Duodenal mucosa (tissue), 2 donors: ENCODE results near the gene SRSF3.
A peak's percentile ranks its signal among the peaks of the same experiment; 100 is the strongest.
"Not testable (repeated sequence)": the region's sequence is repeated elsewhere in the genome, so short reads cannot be mapped to it uniquely, and the experiment has no call there.

Experiments used
- H3K27ac ChIP-seq: one replicate; pipeline ENCODE4 v1.7.0; 2013; ENCODE audit warnings: low read depth, low read length
- H3K27me3 ChIP-seq, 2 donors: one replicate each; pipeline ENCODE4 v1.7.0; 2013; ENCODE audit warnings: low read length in 2 of 2, control low read depth in 1 of 2; ENCODE audit not compliant: insufficient read depth in 2 of 2, control insufficient read depth in 1 of 2
- H3K36me3 ChIP-seq, 2 donors: one replicate each; pipeline ENCODE4 v1.7.0; 2013; ENCODE audit warnings: low read length in 2 of 2, control low read depth in 1 of 2; ENCODE audit not compliant: insufficient read depth in 2 of 2, control insufficient read depth in 1 of 2
- H3K4me1 ChIP-seq, 2 donors: one replicate each; pipeline ENCODE4 v1.7.0; 2013; ENCODE audit warnings: low read length in 2 of 2, control low read depth in 1 of 2; ENCODE audit not compliant: insufficient read depth in 2 of 2, control insufficient read depth in 1 of 2
- H3K4me3 ChIP-seq, 2 donors: one replicate each; pipeline ENCODE4 v1.7.0; 2013; ENCODE audit warnings: low read length in 2 of 2, low read depth in 1 of 2
- H3K9ac ChIP-seq, 2 donors: one replicate each; pipeline ENCODE4 v1.7.0; 2013; ENCODE audit warnings: low read length in 2 of 2, low read depth in 1 of 2
- H3K9me3 ChIP-seq, 2 donors: one replicate each; pipeline ENCODE4 v1.7.0; 2013; ENCODE audit warnings: low read length in 2 of 2, control low read depth in 1 of 2; ENCODE audit not compliant: control insufficient read depth in 1 of 2

The SRSF3 gene

DNA sequence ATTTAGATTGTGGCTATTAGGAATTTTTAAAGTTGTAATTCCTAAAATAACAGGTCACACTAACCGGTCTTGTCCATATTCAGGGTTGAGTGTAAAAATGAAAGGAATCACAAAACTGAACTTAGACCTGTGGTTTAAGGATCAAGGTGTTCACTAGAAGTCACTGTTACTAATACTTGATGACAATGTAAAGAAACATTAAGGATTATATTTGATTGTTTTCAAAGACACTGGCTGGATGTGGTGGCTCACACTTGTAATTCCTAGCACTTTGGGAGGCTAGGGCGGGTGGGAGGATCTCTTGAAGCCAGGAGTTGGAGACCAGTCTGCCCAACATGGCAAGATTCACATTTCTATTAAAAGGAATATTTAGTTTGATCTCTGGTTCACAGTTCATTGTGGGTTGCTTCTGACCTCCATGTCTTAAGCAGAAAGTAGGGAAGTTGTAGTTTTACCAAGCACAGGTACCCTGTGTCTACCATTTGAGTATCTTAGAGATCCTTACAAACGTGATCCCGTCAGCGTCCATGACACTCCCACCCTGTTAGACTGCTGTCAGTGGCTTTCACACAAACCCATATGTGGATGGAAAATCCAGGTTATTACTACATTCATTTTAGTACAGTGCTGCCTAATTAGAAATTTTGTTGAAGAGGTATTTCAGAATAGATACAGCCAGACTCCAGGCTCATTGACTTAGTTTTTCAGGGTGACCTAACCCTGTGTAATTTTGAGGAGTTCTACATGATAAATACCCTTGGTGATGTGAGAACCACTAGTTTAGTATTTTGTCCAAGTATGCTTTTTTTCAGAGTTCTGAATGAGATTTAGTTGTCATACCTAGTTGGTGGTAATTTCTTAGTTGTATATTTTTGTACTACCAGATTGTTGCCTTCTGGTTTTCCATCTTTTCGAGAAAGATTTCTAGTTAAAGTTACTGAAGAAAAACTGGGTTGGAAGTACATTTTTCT lies 10.2 kb downstream of the SRSF3 start:
- H3K36me3 ChIP-seq, result peaks cover 60 to 85% of the 10 kb centered on the region in 2 donors

DNA sequence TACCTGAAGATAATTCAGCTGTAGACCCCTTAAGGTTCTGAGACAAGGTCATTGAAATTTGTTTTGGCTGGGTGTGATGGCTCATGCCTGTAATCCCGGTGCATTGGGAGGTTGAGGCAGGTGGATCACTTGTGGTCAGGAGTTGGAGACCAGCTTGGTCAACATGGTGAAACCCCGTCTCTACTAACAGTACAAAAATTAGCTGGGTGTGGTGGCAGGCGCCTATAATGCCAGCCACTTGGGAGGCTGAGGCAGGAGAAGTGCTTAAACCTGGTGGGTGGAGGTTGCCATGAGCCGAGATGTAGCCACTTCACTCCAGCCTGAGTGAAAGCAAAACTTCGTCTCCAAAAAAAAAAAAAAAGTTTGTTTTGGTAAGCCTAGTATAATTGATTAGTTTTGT lies 11.0 kb downstream of the SRSF3 start:
- H3K4me1 ChIP-seq, result peaks cover 78 to 88% of the 10 kb centered on the region in 2 donors
- H3K36me3 ChIP-seq, result peaks cover 55 to 78% of the 10 kb centered on the region in 2 donors
- H3K4me3 ChIP-seq, result no peak overlapping the region
- H3K9ac ChIP-seq, result no peak overlapping the region
- H3K27ac ChIP-seq, result no peak overlapping the region
- no peaks in the 10 kb centered on the region for H3K27me3 ChIP-seq
- no peaks in the 10 kb centered on the region for H3K9me3 ChIP-seq

More for the DNA sequence above, 10.2 kb downstream of the SRSF3 start:
- H3K4me1 ChIP-seq, result peaks cover 80 to 89% of the 10 kb centered on the region in 2 donors
- no peaks in the 10 kb centered on the region for H3K9me3 ChIP-seq
- H3K27me3 ChIP-seq, result no peaks in the 10 kb centered on the region
- no peak overlapping the region for H3K9ac ChIP-seq
- H3K4me3 ChIP-seq, result no peak overlapping the region
- no peak overlapping the region for H3K27ac ChIP-seq

DNA sequence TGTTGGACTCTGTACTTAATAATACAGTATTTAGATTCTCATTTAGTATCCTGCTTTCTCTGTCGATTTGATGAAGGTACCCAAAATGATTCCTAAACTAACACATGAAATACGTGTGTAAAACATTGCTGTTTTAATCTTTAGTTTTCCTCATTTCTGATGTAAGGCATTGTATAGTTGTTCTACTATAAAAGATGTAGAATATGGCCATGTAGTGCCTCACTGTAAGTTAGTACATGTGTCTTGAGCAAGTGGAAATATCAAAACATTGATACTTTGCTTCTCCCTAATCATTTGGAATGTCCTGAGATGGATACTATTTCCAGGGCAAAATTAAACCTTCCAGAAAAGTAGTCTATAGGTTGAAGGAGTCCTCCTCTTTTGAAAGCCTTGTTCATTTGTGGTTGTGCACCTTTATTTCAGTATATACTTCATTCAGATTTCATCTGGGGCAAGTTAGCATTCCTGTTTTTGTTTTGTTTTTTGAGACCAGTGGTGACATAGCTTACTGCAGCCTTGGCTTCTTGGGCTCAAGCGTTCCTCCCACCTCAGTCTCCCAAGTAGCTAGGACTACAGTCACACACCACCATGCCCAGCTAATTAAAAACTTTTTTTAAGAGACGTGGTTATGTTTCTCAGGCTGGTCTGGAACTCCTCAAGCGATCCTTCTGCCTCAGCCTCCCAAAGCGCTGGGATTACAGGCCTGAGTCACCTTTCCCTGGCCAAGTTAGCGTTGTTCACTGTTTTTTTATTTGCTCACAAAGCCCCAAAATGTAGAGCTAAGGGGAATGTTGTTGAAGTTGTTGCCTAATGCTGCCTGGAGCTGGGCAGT lies 11.6 kb downstream of the SRSF3 start:
- H3K9ac ChIP-seq, result no peak overlapping the region
- H3K4me3 ChIP-seq, result no peak overlapping the region
- peaks cover 50 to 72% of the 10 kb centered on the region in 2 donors for H3K36me3 ChIP-seq
- H3K27me3 ChIP-seq, result no peaks in the 10 kb centered on the region
- peaks cover 77 to 86% of the 10 kb centered on the region in 2 donors for H3K4me1 ChIP-seq
- no peak overlapping the region for H3K27ac ChIP-seq
- H3K9me3 ChIP-seq, result no peaks in the 10 kb centered on the region

DNA sequence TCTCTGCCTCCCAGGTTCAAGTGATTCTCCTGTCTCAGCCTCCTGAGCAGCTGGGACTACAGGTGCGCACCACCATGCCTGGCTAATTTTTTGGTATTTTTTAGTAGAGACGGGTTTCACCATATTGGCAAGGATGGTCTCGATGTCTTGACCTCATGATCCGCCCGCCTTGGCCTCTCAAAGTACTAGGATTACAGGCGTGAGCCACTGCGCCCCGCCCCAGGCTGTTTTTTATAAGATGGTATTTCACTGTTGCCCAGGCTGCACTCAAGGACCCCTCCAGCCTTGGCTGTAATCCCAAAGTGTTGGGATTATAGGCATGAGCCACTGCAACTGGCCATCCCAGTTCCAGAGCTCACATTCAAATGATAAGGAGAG lies 13.1 kb downstream of the SRSF3 start:
- peak overlapping the region in 1 of 2 donors; percentile 16 for H3K9ac ChIP-seq
- not testable (repeated sequence) for H3K9me3 ChIP-seq, H3K27me3 ChIP-seq, H3K4me3 ChIP-seq, H3K27ac ChIP-seq
- peaks cover 65 to 73% of the 10 kb centered on the region in 2 donors for H3K4me1 ChIP-seq
- peaks cover 44 to 72% of the 10 kb centered on the region in 2 donors for H3K36me3 ChIP-seq

DNA sequence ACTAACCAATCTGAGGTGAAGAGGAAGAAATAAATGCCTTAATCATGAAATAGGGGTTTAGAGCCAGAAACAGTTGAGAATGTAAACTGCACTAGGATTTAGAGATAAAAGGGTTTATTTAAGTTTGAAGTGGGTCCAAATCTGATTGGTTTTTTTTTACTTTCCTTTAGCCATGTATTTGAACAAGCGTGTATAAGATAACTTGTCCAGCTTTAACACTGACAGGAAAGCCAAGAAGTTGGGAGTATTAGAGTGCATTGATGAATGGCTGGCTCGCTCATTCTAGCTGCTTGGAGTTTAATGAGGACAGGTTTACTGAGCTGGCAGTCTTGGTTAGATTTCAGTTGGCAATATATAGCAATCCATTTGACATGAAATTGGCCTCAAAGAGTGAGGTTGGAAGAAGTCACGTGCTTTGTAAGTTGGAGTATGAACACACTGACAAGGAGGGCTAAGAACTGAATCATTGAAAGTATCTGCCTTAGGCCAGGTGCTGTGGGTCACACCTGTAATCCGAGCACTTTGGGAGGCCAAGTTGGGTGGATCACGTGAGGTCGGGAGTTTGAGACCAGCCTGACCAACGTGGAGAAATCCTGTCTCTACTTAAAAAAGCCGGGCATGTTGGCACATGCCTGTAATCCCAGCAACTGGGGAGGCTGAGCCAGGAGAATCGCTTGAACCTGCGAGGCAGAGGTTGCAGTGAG lies 13.7 kb downstream of the SRSF3 start:
- peak overlapping the region in 1 of 2 donors; percentile 16 for H3K9ac ChIP-seq
- H3K4me3 ChIP-seq, result no peak overlapping the region
- H3K36me3 ChIP-seq, result peaks cover 39 to 71% of the 10 kb centered on the region in 2 donors
- no peak overlapping the region for H3K27ac ChIP-seq
- peaks cover 63 to 68% of the 10 kb centered on the region in 2 donors for H3K4me1 ChIP-seq
- H3K9me3 ChIP-seq, result no peaks in the 10 kb centered on the region
- no peaks in the 10 kb centered on the region for H3K27me3 ChIP-seq

DNA sequence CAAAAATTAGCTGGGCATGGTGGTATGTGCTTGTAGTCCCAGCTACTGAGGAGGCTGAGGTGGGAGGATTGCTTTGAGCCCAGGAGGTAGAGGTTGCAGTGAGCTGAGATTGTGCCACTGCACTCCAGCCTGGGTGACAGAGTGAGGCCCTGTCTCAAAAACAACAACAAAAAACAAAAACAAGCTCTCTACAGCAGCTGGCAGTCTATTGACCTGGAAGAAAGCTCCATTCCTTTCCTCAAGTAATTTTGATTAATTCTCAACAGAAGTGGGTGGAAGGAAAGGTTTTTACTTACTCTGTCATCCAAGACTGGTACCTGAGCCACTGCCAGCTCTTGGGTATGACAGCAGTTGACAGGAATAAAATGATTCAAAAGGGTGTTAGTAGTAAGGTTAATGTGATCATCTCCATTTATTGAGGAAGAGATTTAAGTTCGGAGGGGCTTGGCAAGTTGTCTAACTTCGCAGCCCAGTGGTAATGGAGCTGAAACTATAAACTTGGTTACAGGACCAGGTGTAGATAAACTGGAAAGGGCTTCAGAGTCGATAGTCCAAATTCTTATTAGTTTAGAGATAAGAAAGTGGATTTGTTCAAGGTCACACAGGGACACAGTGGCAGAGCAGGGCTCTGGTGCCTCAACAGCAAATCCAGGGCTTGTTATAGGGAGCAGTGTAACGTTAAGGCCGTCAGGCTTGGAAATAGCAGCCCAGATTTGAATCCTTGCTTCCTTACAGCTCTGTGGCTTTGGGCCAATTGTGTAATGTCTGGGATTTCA lies 14.8 kb downstream of the SRSF3 start:
- peak overlapping the region in 1 of 2 donors; percentile 16 for H3K9ac ChIP-seq
- H3K4me3 ChIP-seq, result no peak overlapping the region
- no peaks in the 10 kb centered on the region for H3K9me3 ChIP-seq
- no peaks in the 10 kb centered on the region for H3K27me3 ChIP-seq
- H3K36me3 ChIP-seq, result peaks cover 28 to 68% of the 10 kb centered on the region in 2 donors
- H3K4me1 ChIP-seq, result peaks cover 56 to 57% of the 10 kb centered on the region in 2 donors
- H3K27ac ChIP-seq, result no peak overlapping the region

DNA sequence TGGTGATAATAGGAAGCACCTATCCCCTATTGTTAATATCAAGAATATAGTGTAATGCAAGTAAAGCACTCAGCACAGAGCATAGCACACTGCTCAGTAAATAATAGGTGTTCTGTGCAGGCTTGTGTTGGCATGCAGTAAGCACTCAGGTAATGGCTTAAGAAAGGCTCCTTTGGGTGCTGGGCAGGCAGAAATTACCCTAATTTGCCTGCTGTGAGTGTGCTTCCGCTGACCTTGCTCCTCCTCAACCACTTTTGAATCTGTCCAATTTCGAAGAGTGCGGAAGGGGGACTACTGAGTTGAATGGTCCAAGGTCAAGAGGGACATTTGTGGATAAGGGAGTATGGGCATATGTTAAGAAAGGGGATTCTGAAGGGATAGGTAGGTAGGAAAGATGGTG lies 15.4 kb downstream of the SRSF3 start:
- Histone ChIP-seq H3K27me3 (no peaks in the 10 kb centered on the region), H3K4me1 (peaks cover 50 to 51% of the 10 kb centered on the region in 2 donors), H3K9me3 (no peaks in the 10 kb centered on the region), H3K36me3 (peaks cover 22 to 62% of the 10 kb centered on the region in 2 donors), H3K9ac (no peak overlapping the region), H3K4me3 (no peak overlapping the region), H3K27ac (no peak overlapping the region)

DNA sequence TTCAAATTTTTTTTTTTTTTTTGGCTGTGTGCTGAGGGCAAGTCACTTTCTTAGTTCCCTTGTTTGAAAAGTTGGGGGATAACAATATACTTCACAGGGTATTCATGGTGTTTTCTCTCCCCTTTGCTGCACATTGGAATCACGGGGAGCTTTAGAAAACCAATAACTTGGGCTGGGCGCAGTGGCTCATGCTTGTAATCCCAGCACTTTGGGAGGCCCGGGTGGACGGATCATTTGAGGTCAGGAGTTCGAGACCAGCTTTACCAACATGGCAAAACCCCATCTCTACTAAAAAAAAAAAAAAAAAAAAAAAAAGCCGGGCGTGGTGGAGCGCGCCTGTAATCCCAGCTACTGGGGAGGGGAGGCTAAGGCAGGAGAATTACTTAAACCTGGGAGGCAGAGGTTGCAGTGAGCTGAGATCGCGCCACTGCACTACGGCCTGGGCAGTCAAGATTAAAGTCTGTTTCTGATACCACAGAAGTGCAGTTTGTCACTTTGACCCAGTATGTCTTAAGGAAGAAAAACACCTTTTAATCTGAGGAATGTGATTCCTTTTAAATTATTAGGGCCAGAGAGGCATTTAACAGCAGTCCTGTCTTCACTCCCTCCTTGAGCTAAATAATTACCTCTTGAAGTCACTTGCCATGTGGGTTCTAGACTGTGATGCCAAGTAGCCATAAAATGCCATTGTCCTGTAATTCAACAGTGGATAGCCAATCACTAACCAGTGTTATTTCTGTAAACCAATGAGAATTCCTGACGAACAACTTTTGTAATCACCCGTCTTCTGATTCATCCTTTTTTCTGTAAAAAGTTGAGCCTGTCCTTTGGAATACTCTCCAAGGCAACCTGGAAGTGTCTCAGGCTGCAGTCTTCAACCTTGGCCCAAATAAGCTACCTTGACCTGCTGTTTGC lies 16.1 kb downstream of the SRSF3 start:
- Histone ChIP-seq H3K9me3 (no peaks in the 10 kb centered on the region), H3K27ac (no peak overlapping the region), H3K4me3 (no peak overlapping the region), H3K9ac (no peak overlapping the region), H3K36me3 (peaks cover 17 to 55% of the 10 kb centered on the region in 2 donors), H3K27me3 (no peaks in the 10 kb centered on the region), H3K4me1 (peaks cover 44% of the 10 kb centered on the region in 2 donors)
